Keratinocyte (primary cell): ENCODE measurements around the gene RRBP1. TPM values are rescaled to one million over a fixed set of nuclear protein-coding genes. Genes with fewer than 3 reads are reported as not detected.

Experiments
- DNase-seq: peaks from one replicate; pipeline ENCODE4 v3.0.0-alpha.2; 2011; ENCODE audit warnings: low read depth, missing footprints, low spot score
- FAIRE-seq: peaks from 2 replicates; lab custom pipeline; 2011; peaks lifted over from hg19 to GRCh38; lab: Jason Lieb, UNC
- H2AFZ ChIP-seq: 2 replicates; pipeline ENCODE4 v1.6.0; 2012; ENCODE audit warnings: low read length, control low read depth, inconsistent platforms; ENCODE audit not compliant: control insufficient read depth
- H3K27ac ChIP-seq: 2 replicates; pipeline ENCODE4 v1.5.1; 2011; ENCODE audit warnings: low read length; ENCODE audit not compliant: control insufficient read depth, insufficient read depth
- H3K27me3 ChIP-seq: 3 replicates; pipeline ENCODE4 v1.6.0; 2011; ENCODE audit warnings: low read length; ENCODE audit not compliant: control insufficient read depth, insufficient read depth; ENCODE audit errors: extremely low read depth
- H3K36me3 ChIP-seq, 2 experiments: 2 replicates in 1 of 2; 3 replicates in 1 of 2; pipeline ENCODE4 v1.5.1; 2011; ENCODE audit warnings: low read length in 2 of 2, mild to moderate bottlenecking in 1 of 2; ENCODE audit not compliant: control insufficient read depth in 2 of 2, insufficient read depth in 2 of 2; ENCODE audit errors: extremely low read depth in 1 of 2
- H3K4me1 ChIP-seq: 3 replicates; pipeline ENCODE4 v1.5.1; 2011; ENCODE audit warnings: low read length; ENCODE audit not compliant: control insufficient read depth, insufficient read depth; ENCODE audit errors: extremely low read depth
- H3K4me2 ChIP-seq: 3 replicates; pipeline ENCODE4 v1.6.0; 2011; ENCODE audit warnings: low read depth, low read length; ENCODE audit not compliant: control insufficient read depth, insufficient read depth; ENCODE audit errors: extremely low read depth
- H3K4me3 ChIP-seq, 3 experiments: fragments of 200-600 bp in 1 of 3; sonication (generic) in 1 of 3; 2 replicates in 2 of 3; 3 replicates in 1 of 3; pipeline ENCODE4 v1.5.1; 2011 to 2016; ENCODE audit warnings: low read length in 3 of 3, mild to moderate bottlenecking in 3 of 3, control low read depth in 2 of 3, inconsistent platforms in 1 of 3, low read depth in 1 of 3, mixed read lengths in 1 of 3, mixed run types in 1 of 3, moderate library complexity in 1 of 3; ENCODE audit not compliant: control insufficient read depth in 2 of 3, insufficient read depth in 2 of 3; ENCODE audit errors: extremely low read depth in 1 of 3
- H3K79me2 ChIP-seq: 2 replicates; pipeline ENCODE4 v1.6.0; 2012; ENCODE audit warnings: low read length; ENCODE audit not compliant: control insufficient read depth, insufficient read depth
- H3K9ac ChIP-seq: 3 replicates; pipeline ENCODE4 v1.6.0; 2011; ENCODE audit warnings: low read length; ENCODE audit not compliant: control insufficient read depth, insufficient read depth; ENCODE audit errors: extremely low read depth
- H3K9me1 ChIP-seq: 3 replicates; pipeline ENCODE4 v1.6.0; 2011; ENCODE audit warnings: low read length; ENCODE audit not compliant: control insufficient read depth, insufficient read depth; ENCODE audit errors: extremely low read depth
- H3K9me3 ChIP-seq: 2 replicates; pipeline ENCODE4 v1.5.1; 2012; ENCODE audit warnings: low read depth, low read length; ENCODE audit not compliant: control insufficient read depth
- H4K20me1 ChIP-seq: 3 replicates; pipeline ENCODE4 v1.6.0; 2011; ENCODE audit warnings: low read length; ENCODE audit not compliant: control insufficient read depth, insufficient read depth; ENCODE audit errors: extremely low read depth
- CTCF ChIP-seq, 3 experiments: IDR thresholded peaks in 1 of 3; conservative IDR thresholded peaks in 1 of 3; optimal IDR thresholded peaks in 1 of 3; 2 replicates in 2 of 3; 3 replicates in 1 of 3; pipeline versions ENCODE3 to v1.5.1; 2011; ENCODE audit warnings: low read length in 3 of 3, mild to moderate bottlenecking in 3 of 3, moderate library complexity in 2 of 3, control low read depth in 1 of 3, inconsistent platforms in 1 of 3; ENCODE audit not compliant: insufficient read depth in 2 of 3; ENCODE audit errors: extremely low read depth in 1 of 3
- EZH2 ChIP-seq: IDR thresholded peaks from one replicate; pipeline ENCODE4 v1.6.1; 2012; ENCODE audit warnings: inconsistent platforms, mild to moderate bottlenecking, low read length, moderate library complexity
- dilution Hi-C: fragments of 300-500 bp; cut with MboI; formaldehyde crosslinking; loops from one replicate; pipeline ENCODE4 v1.7.0; 2020; ENCODE audit warnings: low sequenced_read_pairs; ENCODE audit not compliant: extremely low pct_ligation_motif_present
- polyA plus RNA-seq, 5 experiments: library from polyadenylated mRNA; depleted of rRNA in 3 of 5; stranded (reverse) in 3 of 5; stranded (forward) in 1 of 5; unstranded in 1 of 5; fragments of >200 nt; gene quantifications; 1 replicate in 1 of 5; 2 replicates in 3 of 5; 3 replicates in 1 of 5; pipeline versions ENCODE4 v1.2.1 to v1.2.3, GENCODE V29; 2011 to 2012; ENCODE audit warnings: missing spikeins in 2 of 5, low read depth in 1 of 5, low replicate concordance in 1 of 5

Gene RRBP1
- polyA plus RNA-seq, 1 donor (not counting 4 experiments of a cell fraction or from before 2014, with no cell fraction given) = 43.9 TPM

- Histone ChIP-seq H3K79me2 (no peaks in the 10 kb centered on the region), H3K27me3 (no peaks in the 10 kb centered on the region), H3K9me1 (peaks cover 2% of the 10 kb centered on the region), H3K4me1 (peaks cover 32% of the 10 kb centered on the region), H3K4me2 (no peak overlapping the region), H3K9ac (no peak overlapping the region), H2AFZ (no peak overlapping the region), H3K9me3 (no peaks in the 10 kb centered on the region), H3K4me3 (no peak overlapping the region), H3K36me3 (peaks cover 25 to 33% of the 10 kb centered on the region in 2 experiments), H4K20me1 (peaks cover 5% of the 10 kb centered on the region), H3K27ac (no peak overlapping the region)
- TF ChIP-seq CTCF (optimal IDR thresholded peaks at IDR 0.05 in 1 of 3, IDR thresholded peaks at IDR 0.05 in 1 of 3, conservative IDR thresholded peaks at IDR 0.05 in 1 of 3; ENCODE audit: extremely low read depth in 1 of 3, insufficient read depth in 2 of 3, low read length in 3 of 3) (no peak), EZH2 (no peak)
- DNase-seq (no peak), FAIRE-seq (no peak)
- dilution Hi-C loops = no loop called here
Observed at GRCh38 chr20:17613328-17614175, 68.5 kb downstream of the RRBP1 start.

GRCh38 chr20:17612992-17613327 lies 69.1 kb downstream of the RRBP1 start:
- H3K9ac ChIP-seq = no peak overlapping the region
- no peak overlapping the region for H3K4me3 ChIP-seq
- no peak overlapping the region for H3K4me2 ChIP-seq
- no peak for DNase-seq
- TF ChIP-seq EZH2 = no peak
- TF ChIP-seq CTCF (optimal IDR thresholded peaks at IDR 0.05 in 1 of 3, IDR thresholded peaks at IDR 0.05 in 1 of 3, conservative IDR thresholded peaks at IDR 0.05 in 1 of 3; ENCODE audit: extremely low read depth in 1 of 3, insufficient read depth in 2 of 3, low read length in 3 of 3) = no peak
- H4K20me1 ChIP-seq = peaks cover 5% of the 10 kb centered on the region
- peaks cover 32% of the 10 kb centered on the region for H3K4me1 ChIP-seq
- H3K27ac ChIP-seq = no peak overlapping the region
- peaks cover 22 to 27% of the 10 kb centered on the region in 2 experiments for H3K36me3 ChIP-seq
- peaks cover 2% of the 10 kb centered on the region for H3K79me2 ChIP-seq
- H3K9me1 ChIP-seq = peaks cover 2% of the 10 kb centered on the region
- H3K27me3 ChIP-seq = no peaks in the 10 kb centered on the region
- H2AFZ ChIP-seq = no peak overlapping the region
- dilution Hi-C loops = no loop called here
- no peak for FAIRE-seq
- no peaks in the 10 kb centered on the region for H3K9me3 ChIP-seq
